Measurements from ENCODE around the gene BTC. TPM values are rescaled to one million over a fixed set of nuclear protein-coding genes. Genes with fewer than 3 reads are reported as not detected.
"Not testable (repeated sequence)": the region's sequence is repeated elsewhere in the genome, so short reads cannot be mapped to it uniquely, and the experiment has no call there.

The BTC gene
- total RNA-seq, 1 donor from 2014 or later: 0.20 TPM

DNA sequence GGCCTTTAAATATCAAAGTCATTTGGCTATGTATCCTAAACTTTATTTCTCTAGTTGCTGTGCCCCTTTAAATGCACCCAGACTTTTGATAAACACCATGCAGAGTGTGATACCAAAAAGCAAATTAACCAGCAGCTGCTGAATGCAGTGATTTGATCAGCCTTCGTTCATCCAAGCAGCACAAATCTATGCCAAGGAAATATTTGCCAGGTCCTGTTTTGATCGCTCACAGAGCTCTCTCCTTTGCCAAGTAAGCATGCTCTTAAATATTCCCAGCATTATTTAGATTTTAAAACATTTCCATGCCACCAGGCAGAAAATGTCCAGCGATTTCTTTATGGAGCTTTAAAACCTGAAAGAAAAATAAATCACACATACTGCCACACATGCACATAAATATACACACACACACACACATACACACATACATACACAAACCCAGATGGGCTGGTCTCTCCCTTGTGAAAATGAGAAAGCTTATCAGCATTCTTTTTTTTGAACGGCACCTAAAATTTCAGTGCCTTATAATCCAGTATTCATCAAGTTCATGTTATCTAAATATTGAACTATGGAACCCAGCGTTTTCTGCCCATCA lies 35.7 kb downstream of the BTC start:
- ATAC-seq (no peak), DNase-seq (ENCODE audit: low spot score) (no peak)

- ATAC-seq: no peak
Measured at GRCh38 chr4:74757136-74757535, 37.2 kb downstream of the BTC start.

GRCh38 chr4:74755486-74755885 lies 38.8 kb downstream of the BTC start:
- ATAC-seq (no peak), DNase-seq (ENCODE audit: low spot score) (no peak)

More at GRCh38 chr4:74757136-74757535, 37.2 kb downstream of the BTC start:
- DNase-seq (ENCODE audit: low spot score): no peak

GRCh38 chr4:74754218-74754617 lies 40.1 kb downstream of the BTC start:
- no peak for ATAC-seq
- no peak for DNase-seq (ENCODE audit: low spot score)

- DNase-seq (ENCODE audit: low spot score) (no peak), ATAC-seq (no peak)
Measured at GRCh38 chr4:74752798-74753197, 41.5 kb downstream of the BTC start.

DNA sequence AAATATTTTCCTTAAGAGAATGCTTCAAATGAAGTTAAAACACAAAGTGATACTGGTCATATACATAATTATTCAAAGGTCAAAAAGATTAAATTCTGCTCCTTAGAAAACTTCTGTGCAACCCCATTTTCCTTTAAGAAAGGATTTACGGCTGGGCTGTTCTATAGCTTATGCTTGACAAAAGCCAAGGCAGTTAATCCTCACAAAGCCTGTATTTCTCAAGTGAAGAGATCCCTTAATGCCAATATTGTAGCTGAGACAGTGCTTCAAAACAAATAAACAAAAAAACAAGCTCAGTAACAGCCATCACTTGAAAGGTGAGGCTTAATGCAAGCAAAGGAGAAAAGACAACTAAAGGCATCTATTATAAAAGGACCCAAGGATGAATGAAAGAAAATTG lies 42.5 kb downstream of the BTC start:
- ATAC-seq: no peak
- no peak for DNase-seq (ENCODE audit: low spot score)

GRCh38 chr4:74751247-74751646 lies 43.1 kb downstream of the BTC start:
- no peak for ATAC-seq
- DNase-seq (ENCODE audit: low spot score): no peak

DNA sequence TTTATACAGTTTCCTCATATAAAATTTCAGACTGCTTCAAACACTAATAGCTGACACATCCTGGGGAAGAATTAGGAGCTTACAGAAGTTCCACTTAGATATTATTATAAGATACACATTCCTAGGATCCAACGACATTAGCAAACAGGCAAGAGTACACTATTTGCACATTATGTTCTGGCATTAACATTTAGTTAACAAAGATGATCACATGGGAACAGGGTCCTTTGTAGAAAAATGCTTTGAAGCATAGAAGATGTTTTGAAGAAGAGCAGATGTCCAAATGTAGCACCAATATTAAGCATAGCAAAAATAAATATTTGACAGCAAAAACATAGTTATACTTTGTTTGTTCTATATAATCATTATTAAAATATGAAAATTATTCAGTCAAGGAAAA lies 52.1 kb downstream of the BTC start:
- DNase-seq (ENCODE audit: low spot score) (no peak), ATAC-seq (no peak)

DNA sequence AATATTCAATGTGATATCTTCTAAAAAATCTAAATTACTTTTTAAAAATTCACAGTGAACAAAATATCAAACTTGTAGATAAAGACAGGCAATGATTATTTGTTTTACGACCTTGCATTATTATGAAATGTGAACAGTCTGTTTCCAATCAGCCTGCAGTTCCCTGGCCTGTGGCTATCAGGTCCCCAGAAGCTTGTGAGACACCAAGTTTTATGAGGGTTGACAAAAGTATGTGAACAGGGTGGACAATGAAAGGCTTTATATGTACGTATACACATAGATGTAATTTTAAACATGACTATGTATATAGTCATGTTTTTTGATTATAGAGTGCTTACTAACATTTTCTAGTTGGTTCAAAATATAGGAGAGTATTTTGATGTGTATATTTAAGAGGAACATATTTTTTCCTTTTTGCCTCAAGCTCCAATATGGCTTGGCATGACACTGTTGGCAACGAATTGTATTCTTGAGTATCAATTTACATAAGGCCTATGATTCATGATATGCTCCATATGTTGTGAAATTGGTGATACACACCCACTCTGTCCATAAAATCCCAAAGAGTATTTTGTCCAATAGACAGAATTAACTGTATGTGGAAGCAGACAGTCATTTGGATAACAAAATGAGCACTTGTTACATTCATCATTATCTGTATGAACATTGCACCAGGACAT lies 55.7 kb downstream of the BTC start:
- DNase-seq (ENCODE audit: low spot score): no peak
- ATAC-seq: no peak

GRCh38 chr4:74734995-74735394 lies 59.3 kb downstream of the BTC start:
- ATAC-seq: no peak
- DNase-seq (ENCODE audit: low spot score): no peak

GRCh38 chr4:74733756-74734155 lies 60.6 kb downstream of the BTC start:
- DNase-seq (ENCODE audit: low spot score): no peak

DNA sequence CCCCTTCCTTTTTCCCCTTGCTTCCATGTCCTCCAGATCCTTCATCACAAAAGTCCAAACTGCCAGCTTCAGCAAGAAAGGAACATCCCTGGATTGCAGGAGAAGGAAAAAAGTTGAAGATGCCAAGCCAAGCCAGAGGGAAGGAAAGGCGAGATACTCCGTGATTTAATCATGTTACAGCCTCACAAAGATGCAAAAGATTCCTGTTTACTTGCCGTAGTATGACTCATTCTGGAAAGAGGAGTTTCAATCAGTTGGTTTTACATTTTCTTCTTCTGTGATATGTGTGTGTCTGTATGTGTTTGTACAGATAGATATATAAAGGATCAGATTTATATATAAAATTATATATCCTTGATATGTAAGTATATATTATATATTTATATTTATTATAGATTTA lies 69.3 kb downstream of the BTC start:
- ATAC-seq: no peak
- no peak for DNase-seq (ENCODE audit: low spot score)

More at GRCh38 chr4:74733756-74734155, 60.6 kb downstream of the BTC start:
- no peak for ATAC-seq

GRCh38 chr4:74716436-74716765 lies 77.9 kb downstream of the BTC start:
- no peak for ATAC-seq
- no peak for DNase-seq (ENCODE audit: low spot score)

DNA sequence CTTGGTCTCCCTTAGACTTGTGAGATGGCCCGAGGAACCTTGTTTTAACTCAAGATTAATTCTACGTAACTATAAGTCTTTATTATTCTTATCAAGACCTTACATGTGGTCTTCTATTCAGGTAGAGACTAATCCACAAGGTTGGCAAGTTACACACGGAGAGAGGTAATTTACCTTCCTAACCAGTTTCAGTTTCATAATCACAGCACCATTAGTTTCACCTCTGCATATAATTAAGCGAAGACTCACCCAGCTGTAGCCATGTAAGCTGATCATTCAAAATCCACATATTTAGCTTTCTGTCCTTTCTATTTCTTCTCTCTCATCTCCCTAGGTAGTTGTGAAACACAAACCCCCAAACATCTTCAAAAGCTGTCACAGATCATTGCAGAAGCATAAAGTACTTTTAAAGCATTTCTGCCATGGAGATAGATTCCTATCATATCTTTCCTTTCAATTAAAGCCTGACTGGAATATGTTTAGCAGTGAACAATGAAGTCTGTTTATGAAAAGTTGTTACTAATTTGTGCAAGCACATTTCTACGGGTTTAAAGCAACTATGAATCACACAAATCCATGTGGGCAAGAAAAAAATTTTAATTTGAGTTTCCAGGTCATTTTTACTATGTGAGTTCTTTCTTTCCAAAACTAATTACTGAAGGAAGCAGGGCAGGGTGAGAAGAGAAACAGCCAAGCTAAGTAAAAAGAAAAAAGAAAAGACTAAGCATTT lies 78.5 kb downstream of the BTC start:
- no peak for ATAC-seq
- no peak for DNase-seq (ENCODE audit: low spot score)

DNA sequence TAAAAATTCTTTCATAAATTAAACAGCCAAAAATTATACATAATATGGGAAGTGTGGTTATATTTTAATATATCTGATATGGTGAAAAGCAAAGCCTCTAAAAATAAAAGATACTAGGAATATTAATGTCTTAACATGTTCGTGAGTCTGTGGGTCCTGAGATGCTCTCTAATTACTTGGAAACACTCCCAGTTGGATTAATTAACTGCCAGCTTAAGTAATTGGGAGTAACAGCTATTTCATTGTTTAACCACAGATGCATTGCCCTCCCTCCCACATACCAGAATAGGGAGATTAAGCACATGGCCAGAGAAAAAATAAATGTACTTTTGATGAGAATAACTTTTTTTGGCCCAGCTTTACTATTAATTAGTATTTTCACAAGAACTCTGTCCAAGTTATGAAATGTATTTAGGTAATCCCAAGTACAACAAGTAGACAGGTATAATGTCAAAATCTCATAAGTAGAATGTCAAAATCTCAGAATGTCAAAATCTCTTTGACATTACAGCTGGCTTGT lies 79.7 kb downstream of the BTC start:
- ATAC-seq (no peak), DNase-seq (ENCODE audit: low spot score) (no peak)

- not testable (repeated sequence) for ATAC-seq
Measured at GRCh38 chr4:74708135-74708534, 86.2 kb downstream of the BTC start.

More at GRCh38 chr4:74708135-74708534, 86.2 kb downstream of the BTC start:
- not testable (repeated sequence) for DNase-seq (ENCODE audit: low spot score)

Other genes with a start within 250 kb of the BTC start
- 0.40 TPM for gene PARM1, start 138.6 kb upstream of the BTC start, total RNA-seq

Measured in left lobe of liver (tissue), 2 donors.